Osteoblast (primary cell): ENCODE data around the gene PLAAT4. TPM values are rescaled to one million over a fixed set of nuclear protein-coding genes. Genes with fewer than 3 reads are reported as not detected.
"Not testable (repeated sequence)": the region's sequence is repeated elsewhere in the genome, so short reads cannot be mapped to it uniquely, and the experiment has no call there.

Source experiments
- DNase-seq: peaks from one replicate; pipeline ENCODE4 v3.0.0; 2011; ENCODE audit warnings: low spot score, mixed read lengths; ENCODE audit not compliant: insufficient read length; ENCODE audit errors: missing footprints
- H2AFZ ChIP-seq: 2 replicates; pipeline ENCODE4 v1.6.0; 2011; ENCODE audit warnings: mild to moderate bottlenecking, low read length
- H3K27ac ChIP-seq: 2 replicates; pipeline ENCODE4 v1.5.1; 2011; ENCODE audit warnings: mild to moderate bottlenecking, low read depth, low read length, moderate library complexity
- H3K27me3 ChIP-seq: 2 replicates; pipeline ENCODE4 v1.6.0; 2012; ENCODE audit warnings: mild to moderate bottlenecking, control low read depth, inconsistent platforms, low read length, moderate library complexity; ENCODE audit not compliant: insufficient read depth
- H3K36me3 ChIP-seq: 2 replicates; pipeline ENCODE4 v1.5.1; 2011; ENCODE audit warnings: mild to moderate bottlenecking, low read length, control low read depth, moderate library complexity; ENCODE audit not compliant: insufficient read depth
- H3K4me1 ChIP-seq: 2 replicates; pipeline ENCODE4 v1.5.1; 2011; ENCODE audit warnings: mild to moderate bottlenecking, low read length, control low read depth, moderate library complexity; ENCODE audit not compliant: insufficient read depth
- H3K4me2 ChIP-seq: 2 replicates; pipeline ENCODE4 v1.6.0; 2011; ENCODE audit warnings: mild to moderate bottlenecking, low read length; ENCODE audit not compliant: insufficient read depth
- H3K4me3 ChIP-seq: fragments of 200-600 bp; sonication (generic); 3 replicates; pipeline ENCODE4 v1.5.1; 2012; ENCODE audit warnings: mild to moderate bottlenecking, low read length, inconsistent platforms; ENCODE audit not compliant: insufficient read depth
- H3K79me2 ChIP-seq: 2 replicates; pipeline ENCODE4 v1.6.0; 2012; ENCODE audit warnings: mild to moderate bottlenecking, low read length, control low read depth, inconsistent platforms; ENCODE audit not compliant: insufficient read depth
- H3K9me3 ChIP-seq: 2 replicates; pipeline ENCODE4 v1.5.1; 2011; ENCODE audit warnings: low read depth, low read length, control low read depth
- H4K20me1 ChIP-seq: 2 replicates; pipeline ENCODE4 v1.6.0; 2012; ENCODE audit warnings: mild to moderate bottlenecking, low read length, control low read depth; ENCODE audit not compliant: insufficient read depth
- total RNA-seq: library from RNA; depleted of rRNA; stranded (reverse); fragments of >200 nt; gene quantifications from 2 replicates; pipeline ENCODE4 v1.2.3, GENCODE V29; 2012
- TF ChIP-seq, protein P1 (sequence below): IDR thresholded peaks from 2 replicates; pipeline ENCODE4 v1.5.1; 2011; ENCODE audit warnings: mild to moderate bottlenecking, low read depth, low read length, moderate library complexity; ENCODE audit errors: extremely low read depth

The PLAAT4 gene
- total RNA-seq, 1 donor, result 26.1 TPM

- Histone ChIP-seq H2AFZ (peak overlapping the region; percentile 65), H3K79me2 (no peaks in the 10 kb centered on the region), H4K20me1 (no peaks in the 10 kb centered on the region), H3K4me3 (peak overlapping the region; percentile 51), H3K27ac (peak overlapping the region; percentile 3), H3K27me3 (no peaks in the 10 kb centered on the region), H3K36me3 (no peaks in the 10 kb centered on the region), H3K4me2 (peak overlapping the region; percentile 67), H3K9me3 (no peaks in the 10 kb centered on the region), H3K4me1 (peaks cover 8% of the 10 kb centered on the region)
- TF ChIP-seq, protein P1, sequence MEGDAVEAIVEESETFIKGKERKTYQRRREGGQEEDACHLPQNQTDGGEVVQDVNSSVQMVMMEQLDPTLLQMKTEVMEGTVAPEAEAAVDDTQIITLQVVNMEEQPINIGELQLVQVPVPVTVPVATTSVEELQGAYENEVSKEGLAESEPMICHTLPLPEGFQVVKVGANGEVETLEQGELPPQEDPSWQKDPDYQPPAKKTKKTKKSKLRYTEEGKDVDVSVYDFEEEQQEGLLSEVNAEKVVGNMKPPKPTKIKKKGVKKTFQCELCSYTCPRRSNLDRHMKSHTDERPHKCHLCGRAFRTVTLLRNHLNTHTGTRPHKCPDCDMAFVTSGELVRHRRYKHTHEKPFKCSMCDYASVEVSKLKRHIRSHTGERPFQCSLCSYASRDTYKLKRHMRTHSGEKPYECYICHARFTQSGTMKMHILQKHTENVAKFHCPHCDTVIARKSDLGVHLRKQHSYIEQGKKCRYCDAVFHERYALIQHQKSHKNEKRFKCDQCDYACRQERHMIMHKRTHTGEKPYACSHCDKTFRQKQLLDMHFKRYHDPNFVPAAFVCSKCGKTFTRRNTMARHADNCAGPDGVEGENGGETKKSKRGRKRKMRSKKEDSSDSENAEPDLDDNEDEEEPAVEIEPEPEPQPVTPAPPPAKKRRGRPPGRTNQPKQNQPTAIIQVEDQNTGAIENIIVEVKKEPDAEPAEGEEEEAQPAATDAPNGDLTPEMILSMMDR, result no peak
- peak; percentile 14 for DNase-seq
These were observed 37.6 kb downstream of the PLAAT4 start for GRCh38 chr11:63573881-63574855.

GRCh38 chr11:63574856-63575602 lies 38.4 kb downstream of the PLAAT4 start:
- Histone ChIP-seq H3K27me3 (no peaks in the 10 kb centered on the region), H4K20me1 (no peaks in the 10 kb centered on the region), H3K36me3 (no peaks in the 10 kb centered on the region), H3K4me2 (peak overlapping the region; percentile 67), H3K9me3 (no peaks in the 10 kb centered on the region), H3K27ac (peak overlapping the region; percentile 3), H2AFZ (peak overlapping the region; percentile 65), H3K4me3 (peak overlapping the region; percentile 51), H3K4me1 (peaks cover 8% of the 10 kb centered on the region), H3K79me2 (no peaks in the 10 kb centered on the region)
- DNase-seq, result peak; percentile 35
- TF ChIP-seq, protein P1, result no peak

DNA sequence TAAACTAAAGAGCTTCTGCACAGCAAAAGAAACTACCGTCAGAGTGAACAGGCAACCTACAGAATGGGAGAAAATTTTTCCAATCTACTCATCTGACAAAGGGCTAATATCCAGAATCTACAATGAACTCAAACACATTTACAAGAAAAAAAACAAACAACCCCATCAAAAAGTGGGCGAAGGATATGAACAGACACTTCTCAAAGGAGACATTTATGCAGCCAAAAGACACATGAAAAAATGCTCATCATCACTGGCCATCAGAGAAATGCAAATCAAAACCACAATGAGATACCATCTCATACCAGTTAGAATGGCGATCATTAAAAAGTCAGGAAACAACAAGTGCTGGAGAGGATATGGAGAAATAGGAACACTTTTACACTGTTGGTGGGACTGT lies 42.3 kb downstream of the PLAAT4 start:
- H3K4me2 ChIP-seq, H2AFZ ChIP-seq, H3K27ac ChIP-seq, H3K79me2 ChIP-seq, H3K9me3 ChIP-seq, H3K27me3 ChIP-seq, H3K36me3 ChIP-seq, DNase-seq, H3K4me1 ChIP-seq, H4K20me1 ChIP-seq, H3K4me3 ChIP-seq: not testable (repeated sequence)

- H2AFZ ChIP-seq, H3K4me2 ChIP-seq, DNase-seq, H3K9me3 ChIP-seq, H3K4me1 ChIP-seq, H3K36me3 ChIP-seq, H3K27ac ChIP-seq, H3K4me3 ChIP-seq, H4K20me1 ChIP-seq, H3K79me2 ChIP-seq, H3K27me3 ChIP-seq: not testable (repeated sequence)
These were observed 44.6 kb downstream of the PLAAT4 start for GRCh38 chr11:63581224-63581623.
